ENCODE results near the gene KRTAP9-2.

GRCh38 chr17:41267711-41268110, 41.3 kb downstream of the KRTAP9-2 start:
- TF ChIP-seq TCF7L2 (IDR thresholded peaks at IDR 0.05; ENCODE audit: borderline replicate concordance, low read depth, low read length) (no peak), ZNF18 (tag by site-specific recombination; IDR thresholded peaks at IDR 0.05) (no peak), ZNF175 (tag by site-specific recombination; IDR thresholded peaks at IDR 0.05) (no peak), ZNF311 (tag by site-specific recombination; IDR thresholded peaks at IDR 0.05; ENCODE audit: borderline replicate concordance) (no peak), CTCF (tag by site-specific recombination; IDR thresholded peaks at IDR 0.05) (no peak), REST (tag by site-specific recombination; IDR thresholded peaks at IDR 0.05) (no peak), ZNF501 (tag by site-specific recombination; IDR thresholded peaks at IDR 0.05) (no peak), ZNF202 (tag by site-specific recombination; IDR thresholded peaks at IDR 0.05; ENCODE audit: borderline replicate concordance) (no peak), ZNF548 (tag by site-specific recombination; IDR thresholded peaks at IDR 0.05) (no peak), ZNF76 (tag by site-specific recombination; IDR thresholded peaks at IDR 0.05; ENCODE audit: borderline replicate concordance, low read depth) (no peak), ATF2 (tag by site-specific recombination; IDR thresholded peaks at IDR 0.05; ENCODE audit: low read depth) (no peak)
